ENCODE data around the gene VAMP8. TPM values are rescaled to one million over a fixed set of nuclear protein-coding genes. Genes with fewer than 3 reads are reported as not detected.

The VAMP8 gene
- total and polyA plus RNA-seq, 4 donors: 29.2 to 140 (median 79.4) TPM

DNA sequence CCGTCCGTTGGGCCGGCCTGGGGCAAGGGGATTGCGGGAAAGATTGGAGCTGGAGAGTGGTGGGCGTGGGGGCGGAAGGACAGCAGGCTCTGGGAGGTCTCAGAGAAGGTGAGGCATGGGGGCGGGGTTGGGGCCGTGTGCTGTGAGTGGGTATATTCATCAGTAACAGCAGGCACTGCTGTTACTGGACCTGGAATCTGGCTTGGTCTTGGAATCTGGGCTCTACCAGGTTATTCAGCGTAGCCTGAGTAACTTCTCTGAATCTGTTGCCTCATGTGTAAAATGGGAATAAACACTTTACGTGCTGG, 18.6 kb downstream of the VAMP8 start:
- peak overlapping the region; percentile 40 to 94 for H3K9ac ChIP-seq (ENCODE audit: low read depth in 1 of 2, low read length in 2 of 2)
- H3K4me3 ChIP-seq (ENCODE audit: low read depth in 1 of 3, low read length in 3 of 3): peak overlapping the region; percentile 77 to 91 (median 87)
- DNase-seq (ENCODE audit: low spot score): no peak
- H3K36me3 ChIP-seq (ENCODE audit: control insufficient read depth in 4 of 4, insufficient read depth in 3 of 4, low read depth in 1 of 4, low read length in 3 of 4): peaks cover 3 to 16% (median 6%) of the 10 kb centered on the region in 4 donors
- TF ChIP-seq ATF3 (IDR thresholded peaks at IDR 0.05) (no peak), SP1 (IDR thresholded peaks at IDR 0.05) (no peak), RAD21 (IDR thresholded peaks at IDR 0.05) (no peak), EGR1 (IDR thresholded peaks at IDR 0.05; ENCODE audit: low read depth in 2 of 2) (no peak), ZBTB33 (IDR thresholded peaks at IDR 0.05) (no peak), FOXA2 (IDR thresholded peaks at IDR 0.05) (no peak), RXRA (IDR thresholded peaks at IDR 0.05) (no peak), HNF4A (conservative IDR thresholded peaks at IDR 0.05) (no peak), YY1 (IDR thresholded peaks at IDR 0.05) (no peak), HNF4G (IDR thresholded peaks at IDR 0.05) (no peak), GABPA (IDR thresholded peaks at IDR 0.05 in 1 of 2, conservative IDR thresholded peaks at IDR 0.05 in 1 of 2) (no peak), TAF1 (conservative IDR thresholded peaks at IDR 0.05) (no peak)
- TF ChIP-seq, protein P1, sequence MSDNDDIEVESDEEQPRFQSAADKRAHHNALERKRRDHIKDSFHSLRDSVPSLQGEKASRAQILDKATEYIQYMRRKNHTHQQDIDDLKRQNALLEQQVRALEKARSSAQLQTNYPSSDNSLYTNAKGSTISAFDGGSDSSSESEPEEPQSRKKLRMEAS (IDR thresholded peaks at IDR 0.05): no peak
- H3K27ac ChIP-seq (ENCODE audit: low read depth in 1 of 2, low read length in 2 of 2): peak overlapping the region; percentile 80 to 84
- peaks cover 14 to 52% (median 39%) of the 10 kb centered on the region in 4 donors for H3K4me1 ChIP-seq (ENCODE audit: control insufficient read depth in 4 of 4, insufficient read depth in 4 of 4, low read length in 3 of 4)
- 2% methylated on average over 10 of the region's 10 CpGs for WGBS
- no peaks in the 10 kb centered on the region for H3K27me3 ChIP-seq (ENCODE audit: control insufficient read depth in 4 of 4, insufficient read depth in 4 of 4, low read length in 3 of 4)
- H3K9me3 ChIP-seq (ENCODE audit: control insufficient read depth in 4 of 4, low read length in 3 of 4): no peaks in the 10 kb centered on the region

- H3K36me3 ChIP-seq (ENCODE audit: control insufficient read depth in 4 of 4, insufficient read depth in 3 of 4, low read depth in 1 of 4, low read length in 3 of 4): peaks cover 3 to 16% (median 6%) of the 10 kb centered on the region in 4 donors
- no peaks in the 10 kb centered on the region for H3K9me3 ChIP-seq (ENCODE audit: control insufficient read depth in 4 of 4, low read length in 3 of 4)
- no peak for DNase-seq (ENCODE audit: low spot score)
- H3K9ac ChIP-seq (ENCODE audit: low read depth in 1 of 2, low read length in 2 of 2): peak overlapping the region; percentile 40 to 94
- TF ChIP-seq HNF4A (conservative IDR thresholded peaks at IDR 0.05): no peak
- TF ChIP-seq EGR1 (IDR thresholded peaks at IDR 0.05; ENCODE audit: low read depth in 2 of 2): no peak
- TF ChIP-seq RXRA (IDR thresholded peaks at IDR 0.05): no peak
- no peak for TF ChIP-seq RAD21 (IDR thresholded peaks at IDR 0.05)
- no peak for TF ChIP-seq NR2F2 (IDR thresholded peaks at IDR 0.05)
- no peak for TF ChIP-seq TAF1 (conservative IDR thresholded peaks at IDR 0.05)
- TF ChIP-seq, protein P2, sequence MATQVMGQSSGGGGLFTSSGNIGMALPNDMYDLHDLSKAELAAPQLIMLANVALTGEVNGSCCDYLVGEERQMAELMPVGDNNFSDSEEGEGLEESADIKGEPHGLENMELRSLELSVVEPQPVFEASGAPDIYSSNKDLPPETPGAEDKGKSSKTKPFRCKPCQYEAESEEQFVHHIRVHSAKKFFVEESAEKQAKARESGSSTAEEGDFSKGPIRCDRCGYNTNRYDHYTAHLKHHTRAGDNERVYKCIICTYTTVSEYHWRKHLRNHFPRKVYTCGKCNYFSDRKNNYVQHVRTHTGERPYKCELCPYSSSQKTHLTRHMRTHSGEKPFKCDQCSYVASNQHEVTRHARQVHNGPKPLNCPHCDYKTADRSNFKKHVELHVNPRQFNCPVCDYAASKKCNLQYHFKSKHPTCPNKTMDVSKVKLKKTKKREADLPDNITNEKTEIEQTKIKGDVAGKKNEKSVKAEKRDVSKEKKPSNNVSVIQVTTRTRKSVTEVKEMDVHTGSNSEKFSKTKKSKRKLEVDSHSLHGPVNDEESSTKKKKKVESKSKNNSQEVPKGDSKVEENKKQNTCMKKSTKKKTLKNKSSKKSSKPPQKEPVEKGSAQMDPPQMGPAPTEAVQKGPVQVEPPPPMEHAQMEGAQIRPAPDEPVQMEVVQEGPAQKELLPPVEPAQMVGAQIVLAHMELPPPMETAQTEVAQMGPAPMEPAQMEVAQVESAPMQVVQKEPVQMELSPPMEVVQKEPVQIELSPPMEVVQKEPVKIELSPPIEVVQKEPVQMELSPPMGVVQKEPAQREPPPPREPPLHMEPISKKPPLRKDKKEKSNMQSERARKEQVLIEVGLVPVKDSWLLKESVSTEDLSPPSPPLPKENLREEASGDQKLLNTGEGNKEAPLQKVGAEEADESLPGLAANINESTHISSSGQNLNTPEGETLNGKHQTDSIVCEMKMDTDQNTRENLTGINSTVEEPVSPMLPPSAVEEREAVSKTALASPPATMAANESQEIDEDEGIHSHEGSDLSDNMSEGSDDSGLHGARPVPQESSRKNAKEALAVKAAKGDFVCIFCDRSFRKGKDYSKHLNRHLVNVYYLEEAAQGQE (IDR thresholded peaks at IDR 0.05): no peak
- TF ChIP-seq HNF4G (IDR thresholded peaks at IDR 0.05): no peak
- TF ChIP-seq JUND (IDR thresholded peaks at IDR 0.05): no peak
- TF ChIP-seq GABPA (IDR thresholded peaks at IDR 0.05 in 1 of 2, conservative IDR thresholded peaks at IDR 0.05 in 1 of 2): no peak
- TF ChIP-seq FOXA1 (IDR thresholded peaks at IDR 0.05): no peak
- no peak for TF ChIP-seq FOXA2 (IDR thresholded peaks at IDR 0.05)
- no peak for TF ChIP-seq ZBTB33 (IDR thresholded peaks at IDR 0.05)
- TF ChIP-seq, protein P1 (IDR thresholded peaks at IDR 0.05): no peak
- TF ChIP-seq YY1 (IDR thresholded peaks at IDR 0.05): no peak
- no peak for TF ChIP-seq ATF3 (IDR thresholded peaks at IDR 0.05)
- peak overlapping the region in 1 of 2 donors; percentile 84 for H3K27ac ChIP-seq (ENCODE audit: low read depth in 1 of 2, low read length in 2 of 2)
- WGBS: 74% methylated on average over 3 of the region's 3 CpGs
- peak overlapping the region; percentile 77 to 91 (median 87) for H3K4me3 ChIP-seq (ENCODE audit: low read depth in 1 of 3, low read length in 3 of 3)
- H3K4me1 ChIP-seq (ENCODE audit: control insufficient read depth in 4 of 4, insufficient read depth in 4 of 4, low read length in 3 of 4): peaks cover 15 to 54% (median 44%) of the 10 kb centered on the region in 4 donors
- no peaks in the 10 kb centered on the region for H3K27me3 ChIP-seq (ENCODE audit: control insufficient read depth in 4 of 4, insufficient read depth in 4 of 4, low read length in 3 of 4)
Observed at GRCh38 chr2:85596486-85597143, 19.2 kb downstream of the VAMP8 start.
